ENCODE measurements around the gene PIPOX.

PIPOX gene, protein sequence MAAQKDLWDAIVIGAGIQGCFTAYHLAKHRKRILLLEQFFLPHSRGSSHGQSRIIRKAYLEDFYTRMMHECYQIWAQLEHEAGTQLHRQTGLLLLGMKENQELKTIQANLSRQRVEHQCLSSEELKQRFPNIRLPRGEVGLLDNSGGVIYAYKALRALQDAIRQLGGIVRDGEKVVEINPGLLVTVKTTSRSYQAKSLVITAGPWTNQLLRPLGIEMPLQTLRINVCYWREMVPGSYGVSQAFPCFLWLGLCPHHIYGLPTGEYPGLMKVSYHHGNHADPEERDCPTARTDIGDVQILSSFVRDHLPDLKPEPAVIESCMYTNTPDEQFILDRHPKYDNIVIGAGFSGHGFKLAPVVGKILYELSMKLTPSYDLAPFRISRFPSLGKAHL

DNA sequence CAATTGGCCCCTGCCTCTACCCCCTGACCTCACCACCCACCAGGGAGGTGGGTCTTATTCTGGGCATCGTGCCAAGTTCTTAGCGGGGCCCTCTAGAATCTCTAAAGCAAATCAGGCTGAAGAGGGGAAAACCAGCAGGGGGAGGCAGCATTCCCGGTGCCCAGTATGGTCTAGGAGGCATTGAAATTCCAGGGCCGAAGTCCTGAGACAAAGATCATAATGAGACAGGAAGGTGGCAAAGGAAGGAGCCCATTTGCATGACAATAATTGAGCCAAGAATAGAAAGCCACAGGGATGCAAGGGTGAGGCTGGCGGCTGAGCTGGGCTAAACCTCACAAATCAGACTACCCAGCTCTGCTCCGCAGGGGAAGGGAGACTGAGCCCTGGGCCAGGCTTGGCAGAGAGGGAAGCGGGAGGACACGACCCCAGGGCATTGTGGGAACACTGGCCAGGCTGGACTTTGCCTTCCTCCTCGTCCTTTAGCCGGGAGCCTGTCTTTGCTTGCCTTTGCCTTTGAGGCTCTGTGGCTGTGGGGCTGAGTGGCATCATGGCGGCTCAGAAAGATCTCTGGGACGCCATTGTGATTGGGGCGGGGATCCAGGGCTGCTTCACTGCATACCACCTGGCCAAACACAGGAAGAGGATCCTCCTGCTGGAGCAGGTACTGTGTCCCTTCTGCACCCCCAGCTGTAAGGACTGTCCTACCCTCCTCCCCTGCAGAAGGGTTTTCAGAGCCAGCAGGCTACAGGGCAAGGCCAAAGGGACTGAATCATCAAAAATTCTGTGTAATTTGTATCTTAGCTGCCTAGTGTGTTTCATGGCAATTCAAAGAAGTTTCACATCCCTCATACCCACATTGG lies at the start of gene PIPOX:
PIPOX (plus strand) TSS at position 463 of the 860 bp plus-strand sequence; CDS start at position 548, 85 bp downstream.
- DNase-seq, result peak; percentile 79 to 94 (median 91)

DNA sequence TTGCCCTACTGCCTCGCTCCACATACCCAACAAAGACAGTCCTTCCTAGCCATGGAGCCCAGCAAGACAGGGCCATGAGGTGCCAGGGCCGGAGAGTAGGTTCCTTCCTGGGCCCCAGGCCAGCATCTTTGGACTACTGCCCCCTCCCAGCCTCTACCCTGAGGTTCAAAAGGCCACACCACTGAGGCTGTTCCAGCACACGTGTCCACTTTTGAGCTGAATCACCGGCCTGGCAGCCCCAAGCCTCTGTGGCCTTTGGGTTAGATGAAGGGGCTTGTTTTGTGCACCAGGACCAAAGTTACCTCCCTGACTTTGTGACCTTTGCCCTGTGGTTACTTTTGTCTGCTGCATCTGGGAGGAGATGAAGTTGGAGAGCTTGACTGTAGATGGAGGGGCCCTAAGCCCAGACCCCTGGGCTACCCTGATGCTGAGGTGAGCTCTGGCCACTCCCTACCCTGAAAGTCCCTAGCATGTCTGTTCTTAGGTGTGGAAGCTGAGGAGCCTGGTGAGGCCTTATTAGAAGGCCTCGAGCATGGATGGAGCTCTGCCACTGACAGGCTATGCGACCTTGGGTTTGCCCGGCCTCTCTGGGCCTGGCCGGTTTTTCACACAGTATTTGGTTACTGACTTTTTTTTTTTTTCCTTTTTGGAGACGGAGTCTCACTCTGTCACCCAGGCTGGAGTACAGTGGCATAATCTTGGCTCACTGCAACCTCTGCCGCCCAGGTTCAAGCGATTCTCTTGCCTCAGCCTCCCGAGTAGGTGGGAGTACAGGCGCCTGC lies 49.1 kb upstream of the PIPOX start:
- no peak for DNase-seq

DNA sequence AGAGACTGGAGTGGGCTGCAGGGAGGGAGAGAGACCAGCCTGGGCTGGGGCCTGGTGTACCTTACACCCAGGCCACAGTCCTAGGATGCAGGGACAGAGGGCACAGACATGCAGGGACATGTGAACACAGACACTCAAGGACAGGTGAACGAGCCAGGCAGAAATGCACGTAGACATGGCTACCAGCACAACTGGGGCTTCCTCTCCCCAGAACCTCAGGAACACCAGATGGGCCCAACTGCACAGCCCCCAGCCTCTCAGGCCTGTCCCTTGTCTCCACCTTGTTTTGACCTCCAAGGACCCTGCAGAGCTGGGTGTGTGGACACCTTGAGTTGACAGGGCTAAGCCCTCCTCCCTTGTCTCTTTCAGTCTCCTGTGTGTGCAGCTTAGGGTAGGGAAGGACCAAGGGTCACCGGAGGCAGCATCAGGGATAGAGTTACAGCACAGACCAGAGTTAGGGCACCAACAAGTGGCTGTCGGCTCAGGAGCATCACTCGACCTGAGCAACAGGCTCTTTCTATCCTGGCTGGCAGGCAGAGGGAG lies 46.3 kb upstream of the PIPOX start:
- no peak for DNase-seq

DNA sequence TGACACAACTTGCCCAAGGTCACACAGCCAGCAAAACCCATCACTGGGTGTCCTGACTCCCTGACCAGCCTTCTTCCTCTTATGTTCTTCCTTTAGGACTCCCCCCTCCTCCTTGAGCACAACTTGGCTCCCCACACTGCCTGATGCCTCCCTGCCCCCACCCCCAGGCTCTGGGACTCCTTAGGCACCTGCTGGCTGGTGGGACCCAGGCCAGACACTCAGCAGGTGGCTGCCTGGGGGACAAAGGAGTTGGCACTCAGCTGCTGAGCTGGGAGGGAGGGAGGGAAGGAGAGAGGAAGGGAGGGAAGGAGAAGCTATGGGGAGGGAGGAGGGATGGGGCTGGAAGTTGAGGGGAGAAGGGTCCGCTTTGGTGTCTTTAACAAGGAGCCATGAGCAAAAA lies 45.1 kb upstream of the PIPOX start:
- no peak for DNase-seq

DNA sequence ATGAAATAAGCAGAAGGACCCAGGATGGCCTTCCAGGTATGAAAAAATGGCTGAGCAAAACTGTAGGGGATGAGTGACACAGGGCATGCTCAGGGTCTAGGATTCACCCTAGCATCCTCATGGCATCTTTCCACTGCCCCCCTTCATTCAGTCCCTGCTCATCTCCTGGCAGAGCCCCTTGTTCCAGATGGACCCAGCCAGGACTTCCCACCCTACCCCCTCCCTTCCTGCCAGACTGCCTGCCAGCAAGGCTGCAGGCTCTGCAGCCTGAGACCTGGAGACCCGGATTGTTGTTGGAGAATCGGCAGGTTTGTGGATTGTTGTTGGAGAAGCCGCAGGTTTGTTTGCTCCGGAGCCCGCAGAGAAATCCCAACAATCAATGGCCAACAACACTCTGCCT lies 43.7 kb upstream of the PIPOX start:
- no peak for DNase-seq

DNA sequence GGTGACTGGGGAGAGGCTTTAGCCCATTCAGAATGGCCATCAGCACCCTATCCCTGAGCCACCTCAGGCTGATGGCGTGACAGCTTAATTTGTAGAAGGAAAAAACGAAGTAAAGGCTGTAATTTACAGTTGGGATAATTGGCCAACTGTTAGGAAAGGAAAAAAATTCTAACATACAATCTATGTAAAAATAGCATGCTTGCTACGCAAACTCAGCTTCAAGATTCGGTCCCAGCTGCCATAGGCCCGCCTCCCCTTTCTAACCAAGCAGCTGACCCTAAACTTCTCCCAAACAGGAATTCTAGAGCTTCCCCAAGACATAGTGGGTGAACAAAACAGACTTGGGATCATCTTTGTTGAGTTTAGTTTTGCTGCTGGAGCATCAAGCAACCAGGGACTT lies 42.0 kb upstream of the PIPOX start:
- no peak for DNase-seq

DNA sequence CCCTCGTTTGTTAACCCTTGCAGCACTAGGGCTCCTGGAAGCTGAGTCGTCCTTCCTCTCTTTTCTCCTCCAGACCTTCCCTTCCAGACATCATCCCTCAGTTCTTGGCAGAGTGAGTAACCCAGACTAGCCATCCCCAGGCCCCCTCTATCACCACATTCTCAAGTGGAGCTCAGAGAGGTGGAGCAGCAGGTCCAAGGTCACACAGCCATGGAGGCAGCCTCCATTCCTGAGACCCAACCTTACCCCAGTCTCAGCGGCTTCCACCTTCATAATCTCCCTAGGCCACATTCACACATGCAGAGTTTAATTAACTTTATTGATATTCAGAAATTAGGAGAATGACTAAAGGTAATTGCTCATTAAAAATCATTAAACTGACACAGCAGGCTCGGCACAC lies 40.1 kb upstream of the PIPOX start:
- DNase-seq, result no peak

DNA sequence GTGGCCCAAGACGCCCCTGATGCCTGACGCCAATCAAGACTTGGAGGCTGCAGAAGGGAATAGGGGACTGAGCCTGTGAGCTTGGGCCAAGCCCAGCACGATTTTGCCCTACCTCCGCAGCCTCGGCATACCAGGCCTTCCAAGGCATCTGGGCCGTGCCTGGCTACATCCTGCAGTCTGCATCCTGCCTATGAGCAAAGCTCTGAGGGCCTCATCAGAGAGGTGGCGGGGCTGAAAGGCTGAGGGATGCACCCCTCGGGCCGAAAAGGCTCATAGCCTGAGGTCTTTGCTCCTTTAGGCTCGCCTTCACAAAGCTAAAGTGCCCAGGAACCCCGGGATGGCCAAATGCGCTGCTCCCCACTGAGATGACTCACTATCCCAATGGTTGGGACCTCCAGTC lies 39.7 kb upstream of the PIPOX start:
- DNase-seq, result no peak

DNA sequence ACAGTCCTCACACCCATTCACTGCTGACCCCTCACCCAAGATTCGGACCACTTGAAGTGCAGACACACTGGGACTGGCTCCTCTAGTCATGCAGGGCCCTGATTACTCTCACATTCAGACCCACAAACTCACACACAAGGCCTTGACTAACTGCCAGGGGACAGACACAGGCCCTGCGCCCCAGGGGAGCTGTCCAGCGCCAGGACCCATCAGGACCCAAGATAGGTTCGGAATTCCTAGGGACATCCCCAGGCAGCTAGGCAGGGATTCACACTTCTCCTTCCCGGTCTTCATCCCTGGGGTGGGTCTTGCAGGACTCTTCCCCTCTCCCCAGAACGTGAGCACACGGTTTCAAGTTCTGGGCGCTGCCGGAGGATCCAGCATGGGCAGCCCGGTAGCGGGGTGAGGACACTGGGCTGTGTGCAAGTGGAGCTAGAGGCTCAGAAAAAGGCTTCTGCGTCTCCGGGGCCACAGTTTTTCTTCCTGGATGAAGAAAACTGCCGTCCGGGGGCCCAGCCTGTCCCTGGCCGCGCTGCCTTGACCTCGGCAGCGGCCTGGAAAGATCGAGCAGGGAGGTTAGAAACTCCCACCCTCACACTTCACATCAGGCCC lies 38.8 kb upstream of the PIPOX start:
- peak in 2 of 3 donors; percentile 17 to 46 for DNase-seq

DNA sequence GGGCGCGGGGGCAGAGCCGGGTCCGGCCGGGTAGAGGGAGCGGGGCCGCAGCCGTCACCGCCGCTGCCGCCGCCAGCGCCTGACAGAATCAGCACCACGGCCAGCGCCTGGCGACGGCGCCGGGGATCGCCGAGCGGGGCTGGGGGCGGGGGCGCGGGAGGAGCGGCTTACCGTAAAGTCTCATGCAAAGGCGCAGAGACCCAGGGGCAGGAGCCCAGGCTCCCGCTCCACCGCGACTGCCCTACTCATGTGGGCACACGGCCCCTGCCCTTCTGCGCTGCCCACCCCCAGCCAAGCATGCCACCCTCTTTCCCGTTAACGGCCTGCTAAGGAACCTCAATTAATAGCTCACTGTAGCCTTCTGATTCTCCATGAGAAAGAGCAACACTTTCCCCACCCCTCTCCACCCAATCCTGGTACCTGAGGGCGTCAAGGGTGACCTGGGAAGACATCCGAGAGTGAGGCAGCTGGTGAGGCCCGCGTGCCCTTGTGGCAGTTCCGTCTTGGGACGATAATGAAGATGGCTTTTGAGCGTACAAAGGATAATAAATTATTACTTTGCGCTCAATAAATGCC lies 36.9 kb upstream of the PIPOX start, which contains the start of gene SEZ6:
SEZ6 (minus strand) TSS at position 98 of the 576 bp plus-strand sequence. CDS start 164 bp downstream, outside the sequence.
- peak; percentile 79 to 95 (median 89) for DNase-seq

DNA sequence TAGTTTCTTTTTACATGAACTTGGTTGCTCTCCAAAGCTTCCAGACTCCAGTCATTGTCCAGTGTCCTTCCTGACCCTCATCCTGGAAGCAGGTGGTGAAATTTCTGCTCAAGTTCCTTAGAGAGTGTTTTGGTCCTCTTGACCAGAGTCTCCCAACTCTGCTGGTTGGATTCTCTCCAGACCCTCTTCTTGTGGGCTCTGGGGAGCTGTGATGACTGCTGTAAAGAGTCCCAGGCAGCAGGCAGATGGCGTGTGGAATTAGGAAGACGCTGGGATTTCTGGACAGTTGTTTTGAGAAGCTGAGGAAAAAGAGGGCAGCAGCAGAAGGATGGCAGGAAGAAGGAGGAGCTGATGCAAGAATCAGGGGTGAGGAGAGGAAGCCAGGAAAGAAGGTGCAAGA lies 35.5 kb upstream of the PIPOX start:
- DNase-seq, result no peak

DNA sequence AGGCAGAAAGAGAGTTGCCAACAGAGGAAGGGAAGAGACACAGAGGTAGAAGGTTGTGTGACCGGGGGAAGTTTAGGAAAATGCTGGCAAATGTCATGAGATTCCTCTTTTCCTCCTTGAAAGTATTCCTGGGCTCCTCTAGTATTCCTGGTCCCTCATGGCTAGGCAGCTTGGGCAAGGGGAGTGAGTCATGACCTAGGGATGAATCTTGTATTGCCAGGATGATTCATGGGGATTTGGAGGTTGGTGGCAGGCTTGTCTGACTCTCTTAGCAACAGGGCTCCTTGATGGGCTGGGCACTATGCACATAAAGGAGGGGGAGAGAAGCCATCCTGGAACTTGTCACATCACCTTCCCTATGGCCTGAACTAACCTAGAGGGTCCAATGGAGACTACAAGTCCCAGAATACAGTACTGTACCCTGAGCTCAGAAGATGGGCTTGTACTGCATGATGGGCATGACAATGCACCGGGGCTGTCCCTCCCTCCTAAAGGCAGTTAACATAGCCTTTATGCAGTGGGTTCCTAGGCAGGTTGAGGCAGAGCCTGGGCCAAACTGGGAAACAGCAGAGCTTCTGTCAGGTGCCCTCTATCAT lies 35.0 kb upstream of the PIPOX start:
- peak; percentile 40 to 42 (median 41) for DNase-seq

DNA sequence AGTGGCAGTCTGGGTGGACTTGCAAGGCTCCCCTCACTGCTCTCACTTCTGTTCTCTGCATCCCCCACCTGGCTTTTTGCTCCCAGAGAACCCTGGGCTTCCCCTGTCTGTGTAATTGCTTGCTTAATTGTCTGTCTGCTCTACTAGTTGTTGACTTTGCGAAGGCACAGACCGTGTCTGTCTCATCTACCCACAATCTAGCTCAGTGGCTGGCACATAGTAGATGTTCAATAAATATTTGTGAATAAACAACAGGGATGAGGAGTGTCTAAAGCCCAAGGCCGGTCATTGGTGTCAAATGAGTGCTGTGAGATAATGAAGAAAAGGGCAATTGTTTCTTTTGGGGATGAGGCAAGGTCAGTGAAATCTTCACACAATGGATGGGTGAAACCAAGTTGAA lies 34.4 kb upstream of the PIPOX start:
- no peak for DNase-seq

DNA sequence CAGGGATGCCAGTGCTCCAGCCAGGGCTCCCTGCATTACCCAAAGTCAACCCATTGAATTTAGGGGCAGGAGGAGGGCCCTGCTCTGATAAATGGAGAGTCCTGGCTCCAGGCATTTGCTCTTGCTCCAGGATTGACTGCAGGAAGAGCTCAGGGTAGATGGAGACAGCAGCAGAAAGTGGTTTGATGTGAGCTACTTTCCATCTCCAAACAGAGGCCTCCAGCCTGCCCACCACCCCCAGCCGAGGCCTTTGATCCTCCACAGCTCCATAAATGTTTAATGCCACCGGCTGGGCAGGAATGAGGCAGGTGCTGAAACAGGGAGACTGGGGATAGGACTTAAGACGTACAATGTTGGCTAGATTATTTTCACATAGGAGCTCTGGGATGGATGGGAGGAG lies 32.8 kb upstream of the PIPOX start:
- DNase-seq, result no peak

DNA sequence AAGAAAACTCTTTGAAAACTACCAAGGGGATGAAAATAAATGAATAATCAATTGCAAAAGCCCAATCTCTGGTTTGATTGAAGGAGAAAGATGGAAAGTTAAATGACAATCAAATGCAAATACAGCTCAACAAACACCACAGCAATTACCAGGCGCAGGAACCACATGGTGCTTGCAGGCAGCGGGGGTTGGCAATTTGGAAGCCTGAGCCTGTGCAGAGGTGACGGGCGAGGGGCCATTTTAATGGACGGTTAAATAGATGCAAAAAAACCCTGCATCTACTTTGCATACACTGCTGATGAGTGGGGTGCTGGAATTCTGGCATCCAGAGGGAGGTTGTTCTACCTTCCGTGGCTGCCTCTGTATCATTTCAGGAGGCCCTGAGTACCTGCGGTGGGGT lies 32.4 kb upstream of the PIPOX start:
- DNase-seq, result no peak

DNA sequence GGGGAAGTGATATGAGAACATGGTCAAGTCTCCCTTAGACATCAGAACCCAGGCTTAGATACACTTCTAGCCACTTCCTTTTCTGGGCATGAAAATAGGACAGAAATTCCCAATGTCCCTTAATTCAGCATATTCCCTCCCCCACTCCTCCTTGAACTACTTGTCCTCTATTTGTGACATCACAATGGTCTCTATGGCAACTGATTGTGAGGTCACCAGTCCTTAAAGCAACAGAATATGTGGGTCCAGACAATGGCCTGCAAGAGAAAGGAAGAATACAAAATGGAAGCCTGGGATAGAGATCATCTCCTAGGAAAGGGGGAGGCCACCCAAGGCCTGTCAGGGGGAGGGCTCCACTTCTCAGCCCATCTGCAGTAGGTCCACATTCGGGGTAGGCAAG lies 30.4 kb upstream of the PIPOX start:
- peak; percentile 23 to 39 (median 33) for DNase-seq

DNA sequence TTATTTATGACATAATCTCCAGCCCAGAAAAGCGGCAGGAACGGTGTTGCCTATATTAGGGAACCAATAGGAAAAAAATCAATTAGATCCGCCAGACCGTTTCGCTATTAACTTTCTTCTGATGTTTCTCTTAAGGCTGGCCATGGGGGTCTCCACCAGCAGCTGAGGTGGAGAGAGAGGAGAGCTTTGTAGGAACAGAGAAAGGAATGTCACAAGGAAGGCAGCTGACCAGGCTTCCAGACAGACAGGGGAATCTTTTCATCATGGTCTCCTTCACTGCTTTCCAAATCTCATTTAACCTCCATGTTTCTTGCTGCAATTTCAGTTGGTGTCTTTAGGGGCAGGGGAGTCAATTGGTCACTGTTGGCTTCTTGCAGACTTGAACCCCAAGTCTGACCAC lies 28.2 kb upstream of the PIPOX start:
- no peak for DNase-seq

DNA sequence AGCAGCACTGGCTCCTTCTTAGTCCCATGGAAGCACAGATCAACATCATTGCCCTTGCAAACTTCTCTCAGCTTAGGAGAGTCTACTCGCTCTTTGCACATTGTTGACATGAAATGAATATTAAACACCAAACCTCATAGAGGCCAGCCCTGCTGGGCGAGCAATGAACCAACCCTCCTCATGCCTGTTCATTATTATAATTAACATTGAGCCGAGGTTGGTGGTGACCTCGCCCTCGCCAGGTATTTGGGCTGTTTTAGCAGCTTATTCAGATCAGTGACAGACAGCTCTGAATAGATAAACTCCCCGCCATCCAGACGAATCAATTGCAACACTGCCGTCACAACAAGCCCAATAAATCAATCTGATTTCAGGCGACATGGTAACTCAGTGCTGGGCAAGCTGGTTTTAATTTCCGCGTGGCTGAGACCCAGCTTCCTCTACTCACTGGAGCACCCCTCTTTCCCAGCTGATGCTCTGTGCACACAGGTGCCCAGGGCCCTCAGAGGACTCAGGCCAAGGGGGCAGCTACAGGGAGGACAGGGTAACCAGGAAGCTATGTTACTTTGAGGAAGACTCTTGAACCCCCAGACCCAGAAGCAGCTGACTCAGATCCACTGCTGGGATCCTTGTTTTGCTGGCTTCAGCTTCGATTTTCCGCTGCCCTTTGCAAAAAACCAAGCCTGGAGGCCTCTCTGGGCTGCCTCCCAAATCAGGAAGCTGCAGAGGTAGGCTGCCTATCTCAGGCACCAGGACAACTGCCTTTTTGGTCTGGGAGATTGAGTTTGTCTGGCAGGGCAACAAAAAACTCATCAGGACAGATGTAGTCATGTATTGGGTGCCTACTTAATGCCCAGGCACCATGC lies 26.4 kb upstream of the PIPOX start:
- no peak for DNase-seq

DNA sequence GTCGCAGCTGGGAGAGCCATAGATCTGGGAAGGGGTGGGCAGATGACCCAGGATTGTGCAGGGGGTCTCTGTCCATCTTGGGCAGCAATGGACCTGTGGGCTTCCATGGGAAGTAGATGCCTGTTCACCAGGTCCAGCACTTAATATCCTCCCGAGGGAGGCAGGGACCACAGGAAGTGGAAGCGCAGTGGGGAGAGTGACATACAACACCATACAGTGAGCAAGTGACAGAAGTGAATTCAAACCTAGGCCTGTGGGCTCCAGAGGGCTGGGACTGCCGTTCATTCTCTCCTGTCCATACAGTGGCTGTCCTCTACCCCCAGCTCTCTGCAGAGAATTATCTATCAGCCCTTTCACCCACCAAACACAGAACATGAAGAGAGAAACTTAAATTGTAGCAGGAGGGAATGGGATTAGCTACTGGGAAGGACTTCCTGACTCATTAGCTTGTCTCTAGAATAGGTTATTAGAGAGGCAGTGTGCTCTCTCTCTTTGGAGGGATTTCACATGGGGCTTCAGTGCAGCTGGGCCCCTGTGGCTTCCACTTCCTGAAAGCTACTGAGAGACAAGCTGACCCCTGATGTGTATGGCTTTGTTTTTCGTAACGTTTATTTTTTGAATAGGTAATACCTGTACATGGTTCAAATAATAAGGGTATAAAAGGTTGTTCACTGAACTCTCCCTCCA lies 24.0 kb upstream of the PIPOX start:
- DNase-seq, result peak in 1 of 3 donors; percentile 13

All from suppressor macrophage treated with lipopolysaccharide for 1 hour (primary cell).